ENCODE measurements around the gene NPPA. TPM values are rescaled to one million over a fixed set of nuclear protein-coding genes. Genes with fewer than 3 reads are reported as not detected.

The NPPA gene
- total RNA-seq, 8 experiments from 2014 or later: 0.85 to 1.5 (median 0.90) TPM; not detected in 4

DNA sequence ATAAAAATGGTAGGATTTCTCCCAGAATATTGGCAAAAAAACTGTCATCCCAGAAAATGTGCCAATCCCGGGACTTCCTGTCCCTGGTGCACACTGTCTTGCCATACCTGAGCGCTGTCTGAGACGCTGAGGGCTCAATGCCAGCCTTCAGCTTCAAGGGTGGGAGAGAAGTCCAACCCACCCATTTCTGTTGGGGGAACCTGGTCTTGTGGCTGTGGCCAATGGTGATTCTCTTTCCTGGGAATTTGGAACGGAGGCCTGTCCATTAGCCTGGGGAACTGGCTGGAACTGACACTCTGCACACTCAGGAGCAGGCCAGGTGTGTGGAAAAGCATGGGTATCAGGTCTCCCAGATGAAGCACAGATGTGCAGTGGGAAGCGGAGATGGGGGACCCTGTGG lies 48.5 kb downstream of the NPPA start:
- no peak overlapping the region for H3K27ac ChIP-seq
- no peak for ATAC-seq (replicated peaks in 6 of 8)
- WGBS, 10 experiments: 40 to 100% (median 95%) methylated on average over 1 to 5 of the region's 5 CpGs; no CpG with 5 or more reads in 2 of the 10 experiments

DNA sequence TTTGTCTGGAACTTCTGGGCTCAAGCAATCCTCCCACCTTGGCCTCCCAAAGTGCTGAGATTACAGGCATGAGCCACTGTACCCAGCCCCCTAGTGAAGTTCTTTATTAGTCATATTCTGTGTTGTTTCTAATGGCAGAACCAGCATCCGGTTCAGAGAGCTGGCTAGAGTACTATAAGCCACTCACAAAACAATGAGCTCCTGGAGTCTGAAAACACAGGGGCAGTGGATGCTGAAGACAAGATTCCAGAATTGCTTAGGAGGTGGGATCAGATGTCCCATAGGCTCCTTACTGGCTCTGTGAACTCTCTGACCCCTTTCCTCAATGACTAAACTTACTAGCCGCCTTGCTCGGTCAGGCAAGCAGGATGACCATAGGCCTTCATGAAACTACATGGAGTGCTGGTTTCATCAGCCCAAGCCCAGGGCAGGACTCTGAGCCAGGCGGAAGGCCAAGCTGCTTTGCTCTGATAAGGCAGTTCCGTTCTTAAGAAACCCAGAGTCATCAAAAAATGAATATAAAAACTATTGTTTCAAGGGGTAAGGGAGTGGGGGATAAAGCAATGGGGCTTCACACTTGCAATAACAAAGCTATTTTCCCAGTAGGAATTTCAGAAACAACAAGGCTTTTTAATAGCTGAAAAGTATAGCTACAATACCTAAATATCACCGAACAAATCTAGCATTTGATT lies 49.9 kb downstream of the NPPA start:
- no peak for ATAC-seq (replicated peaks in 6 of 8)

More for the DNA sequence above, 48.5 kb downstream of the NPPA start:
- Histone ChIP-seq H3K4me1 (replicated peaks in 1 of 2) (peaks cover 17 to 18% of the 10 kb centered on the region in 2 donors), H3K4me3 (no peak overlapping the region)
- in situ Hi-C loops (cut with MboI; ENCODE audit: low pct_unique_long_range_greater_than_20kb in 2 of 9, low sequenced_read_pairs in 9 of 9, unreplicated experiment in 9 of 9): no loop called here

DNA sequence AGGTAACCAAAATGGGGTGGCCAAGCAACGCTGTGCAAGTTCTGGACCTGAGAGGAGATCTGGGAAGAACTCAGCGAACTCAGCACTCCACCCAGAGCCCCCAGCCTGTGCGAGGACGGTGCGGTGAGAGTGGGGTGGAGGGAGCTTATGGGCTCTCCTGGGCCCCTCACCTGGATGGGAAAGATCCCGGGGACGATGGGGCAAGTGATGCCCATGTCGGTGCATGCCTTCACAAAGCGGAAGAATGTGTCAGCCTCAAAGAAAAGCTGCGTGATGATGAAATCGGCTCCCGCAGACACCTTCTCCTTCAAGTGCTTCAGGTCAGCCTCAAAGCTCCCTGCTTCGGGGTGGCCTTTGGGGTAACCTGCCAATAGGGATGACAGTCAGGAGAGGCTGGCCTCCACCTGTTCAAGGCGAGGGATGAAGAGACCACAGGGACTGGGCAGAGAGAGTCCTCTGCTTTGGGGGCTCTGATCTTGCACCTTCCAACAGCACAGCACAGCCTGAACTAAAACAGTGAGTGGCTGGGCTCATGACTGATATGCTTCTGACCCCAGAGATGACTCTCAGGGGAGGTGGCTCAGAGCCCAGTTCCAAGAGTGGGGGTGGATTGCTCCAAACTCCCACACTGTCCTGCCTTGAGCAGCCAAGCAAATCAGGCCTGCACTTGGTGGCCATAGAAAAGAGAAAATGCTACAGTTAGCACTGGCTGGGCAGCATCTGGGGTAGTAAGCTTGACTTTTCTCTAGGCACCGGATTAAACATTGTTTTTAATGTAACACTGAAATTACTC lies 51.4 kb downstream of the NPPA start:
- H3K27ac ChIP-seq: no peak overlapping the region
- WGBS, 10 experiments: 40 to 96% (median 89%) methylated on average over 1 to 13 of the region's 15 CpGs; no CpG with 5 or more reads in 2 of the 10 experiments
- ATAC-seq (replicated peaks in 6 of 8): no peak
- no peak overlapping the region for H3K4me3 ChIP-seq
- H3K4me1 ChIP-seq (replicated peaks in 1 of 2): no peaks in the 10 kb centered on the region
- in situ Hi-C loops (cut with MboI; ENCODE audit: low pct_unique_long_range_greater_than_20kb in 2 of 9, low sequenced_read_pairs in 9 of 9, unreplicated experiment in 9 of 9): no loop called here

More for the DNA sequence above, 49.9 kb downstream of the NPPA start:
- in situ Hi-C loops (cut with MboI; ENCODE audit: low pct_unique_long_range_greater_than_20kb in 2 of 9, low sequenced_read_pairs in 9 of 9, unreplicated experiment in 9 of 9): no loop called here
- 86 to 100% (median 95%) methylated on average over 1 to 6 of the region's 6 CpGs for WGBS, 10 experiments
- Histone ChIP-seq H3K4me1 (replicated peaks in 1 of 2) (peaks cover 7 to 8% of the 10 kb centered on the region in 2 donors), H3K4me3 (no peak overlapping the region), H3K27ac (no peak overlapping the region)

Other genes starting within 250 kb of the NPPA start
- 1 to 10 TPM in 7 of 8 experiments, under 1 TPM in 1; 0.42 to 7.6 (median 2.1) TPM for gene FBXO2, start 193.4 kb downstream of the NPPA start, total RNA-seq
- gene FBXO44, start 192.9 kb downstream of the NPPA start, total RNA-seq: 10 to 100 TPM; 10.2 to 44.4 (median 29.0) TPM
- 1 to 10 TPM; 1.0 to 6.0 (median 3.1) TPM for gene FBXO6, start 183.6 kb downstream of the NPPA start, total RNA-seq
- gene MAD2L2, start 166.6 kb downstream of the NPPA start, total RNA-seq: 100 to 1,000 TPM in 4 of 8 experiments, 10 to 100 TPM in 4; 22.2 to 164 (median 107) TPM
- gene DRAXIN, start 156.1 kb downstream of the NPPA start, total RNA-seq: 100 to 1,000 TPM in 1 of 8 experiments, 10 to 100 TPM in 4, under 1 TPM in 2, not detected in 1; 0.10 to 100 (median 78.0) TPM
- gene AGTRAP, start 111.6 kb downstream of the NPPA start, total RNA-seq: 10 to 100 TPM; 12.5 to 55.9 (median 32.3) TPM
- 1 to 10 TPM in 1 of 8 experiments, under 1 TPM in 5, not detected in 2; 0.11 to 1.9 (median 0.35) TPM for gene C1orf167, start 85.6 kb downstream of the NPPA start, total RNA-seq
- gene MTHFR, start 41.8 kb downstream of the NPPA start, total RNA-seq: 10 to 100 TPM; 20.7 to 43.8 (median 31.3) TPM
- gene CLCN6, start 41.6 kb downstream of the NPPA start, total RNA-seq: 10 to 100 TPM in 7 of 8 experiments, 1 to 10 TPM in 1; 9.6 to 61.4 (median 27.0) TPM
- gene NPPB, start 11.2 kb upstream of the NPPA start, total RNA-seq: 10 to 100 TPM in 1 of 8 experiments, 1 to 10 TPM in 2, not detected in 5; 1.6 to 10.5 (median 2.1) TPM
- gene KIAA2013, start 78.6 kb upstream of the NPPA start, total RNA-seq: 10 to 100 TPM; 27.4 to 43.4 (median 32.4) TPM
- gene PLOD1, start 86.9 kb upstream of the NPPA start, total RNA-seq: 100 to 1,000 TPM in 3 of 8 experiments, 10 to 100 TPM in 5; 24.0 to 136 (median 66.7) TPM
- 100 to 1,000 TPM in 1 of 8 experiments, 10 to 100 TPM in 7; 68.9 to 109 (median 75.3) TPM for gene MFN2, start 132.7 kb upstream of the NPPA start, total RNA-seq
- 10 to 100 TPM; 24.3 to 56.1 (median 36.3) TPM for gene MIIP, start 171.7 kb upstream of the NPPA start, total RNA-seq
- gene TNFRSF8, start 215.5 kb upstream of the NPPA start, total RNA-seq: 10 to 100 TPM in 2 of 8 experiments, 1 to 10 TPM in 1, under 1 TPM in 5; 0.31 to 16.0 (median 0.46) TPM